AG09309 (cell line): ENCODE results near the gene RBMXL3.
A peak's percentile ranks its signal among the peaks of the same experiment; 100 is the strongest.
"Not testable (repeated sequence)": the region's sequence is repeated elsewhere in the genome, so short reads cannot be mapped to it uniquely, and the experiment has no call there.

Experiments
- DNase-seq: peaks from one replicate; pipeline ENCODE4 v3.0.0-alpha.2; 2010; ENCODE audit warnings: low read depth
- H3K4me3 ChIP-seq: 2 replicates; pipeline ENCODE4 v1.5.1; 2011; ENCODE audit warnings: mild to moderate bottlenecking, low read depth, low read length, moderate library complexity; ENCODE audit not compliant: control insufficient read depth
- CTCF ChIP-seq: IDR thresholded peaks from 2 replicates; pipeline ENCODE4 v1.5.1; 2011; ENCODE audit warnings: mild to moderate bottlenecking, low read depth, low read length, inconsistent platforms; ENCODE audit not compliant: insufficient read depth, control insufficient read depth; ENCODE audit errors: missing control alignments

The RBMXL3 gene

GRCh38 chrX:115214151-115214550 is 24.9 kb downstream of the RBMXL3 start:
- no peak for DNase-seq
- H3K4me3 ChIP-seq, result no peak overlapping the region
- no peak for TF ChIP-seq CTCF

GRCh38 chrX:115214605-115215004 is 25.4 kb downstream of the RBMXL3 start:
- DNase-seq, result no peak
- no peak for TF ChIP-seq CTCF
- no peak overlapping the region for H3K4me3 ChIP-seq

- not testable (repeated sequence) for DNase-seq, H3K4me3 ChIP-seq
Measured at GRCh38 chrX:115217346-115217745, 28.1 kb downstream of the RBMXL3 start.

- DNase-seq, result peak; percentile 5
Measured at GRCh38 chrX:115226929-115227328, 37.7 kb downstream of the RBMXL3 start.

GRCh38 chrX:115229337-115230003 is 40.3 kb downstream of the RBMXL3 start:
- TF ChIP-seq CTCF, result no peak
- no peak for DNase-seq
- H3K4me3 ChIP-seq, result no peak overlapping the region

More at GRCh38 chrX:115226929-115227328, 37.7 kb downstream of the RBMXL3 start:
- H3K4me3 ChIP-seq, result no peak overlapping the region
- TF ChIP-seq CTCF, result peak; percentile 58

GRCh38 chrX:115232933-115233496 is 43.8 kb downstream of the RBMXL3 start:
- TF ChIP-seq CTCF, result no peak
- H3K4me3 ChIP-seq, result peak overlapping the region; percentile 75
- no peak for DNase-seq
